Naive thymus-derived CD4-positive, alpha-beta T cell (primary cell): ENCODE data around the gene APP. TPM values are rescaled to one million over a fixed set of nuclear protein-coding genes. Genes with fewer than 3 reads are reported as not detected.
"Not testable (repeated sequence)": the region's sequence is repeated elsewhere in the genome, so short reads cannot be mapped to it uniquely, and the experiment has no call there.

Source experiments
- ATAC-seq: fragments of 150-1000 bp; cut with Tn5 transposase; 2 replicates; pipeline ENCODE4 v1.10.0; 2021; ENCODE audit warnings: mild to moderate bottlenecking, moderate library complexity
- CTCF ChIA-PET: fragments of 350-600 bp; sonication (Branson Sonifier 250); formaldehyde crosslinking; loops from one replicate; lab custom pipeline; 2021; ENCODE audit warnings: antibody characterized with exemption; lab: Charles Lee
- POLR2A ChIA-PET: fragments of 350-600 bp; sonication (Branson Sonifier 250); formaldehyde crosslinking; loops from one replicate; lab custom pipeline; 2021; ENCODE audit warnings: antibody characterized with exemption, inconsistent platforms; lab: Charles Lee
- DNase-seq, 9 donors: peaks; one replicate each; pipeline versions ENCODE4 v3.0.0 to v3.0.0-alpha.2; 2020 to 2022; ENCODE audit warnings: mixed read lengths in 1 of 9
- H3K27ac ChIP-seq: one replicate; pipeline ENCODE4 v1.7.0; 2013; ENCODE audit warnings: mild to moderate bottlenecking, low read depth, low read length, moderate library complexity
- H3K27me3 ChIP-seq, 2 donors: one replicate each; pipeline ENCODE4 v1.7.0; 2013; ENCODE audit warnings: low read length in 2 of 2, mild to moderate bottlenecking in 2 of 2, moderate library complexity in 2 of 2; ENCODE audit not compliant: control insufficient read depth in 2 of 2, insufficient read depth in 2 of 2
- H3K36me3 ChIP-seq, 3 experiments: 1 replicate in 2 of 3; 2 replicates in 1 of 3; pipeline ENCODE4 v1.7.0; 2013; ENCODE audit warnings: low read length in 3 of 3, mild to moderate bottlenecking in 3 of 3, moderate library complexity in 1 of 3; ENCODE audit not compliant: insufficient read depth in 3 of 3, control insufficient read depth in 2 of 3
- H3K4me1 ChIP-seq, 2 donors: one replicate each; pipeline ENCODE4 v1.7.0; 2013; ENCODE audit warnings: low read length in 2 of 2, mild to moderate bottlenecking in 2 of 2, moderate library complexity in 1 of 2; ENCODE audit not compliant: control insufficient read depth in 2 of 2, insufficient read depth in 2 of 2
- H3K4me3 ChIP-seq: 2 replicates; pipeline ENCODE4 v1.7.0; 2013; ENCODE audit warnings: mild to moderate bottlenecking, low read length
- H3K9me3 ChIP-seq, 3 experiments: 1 replicate in 2 of 3; 2 replicates in 1 of 3; pipeline ENCODE4 v1.7.0; 2013; ENCODE audit warnings: low read length in 3 of 3; ENCODE audit not compliant: control insufficient read depth in 2 of 3
- H3K27ac Mint-ChIP-seq, 9 donors: one replicate each; pipeline ENCODE4 v1.8.0; 2020 to 2022; ENCODE audit warnings: mixed read lengths in 9 of 9, mild to moderate bottlenecking in 8 of 9, moderate library complexity in 5 of 9, inconsistent platforms in 2 of 9
- H3K27me3 Mint-ChIP-seq, 5 donors: one replicate each; pipeline ENCODE4 v1.8.0; 2021 to 2022; ENCODE audit warnings: mixed read lengths in 5 of 5, mild to moderate bottlenecking in 1 of 5
- H3K36me3 Mint-ChIP-seq, 5 donors: one replicate each; pipeline ENCODE4 v1.8.0; 2020 to 2022; ENCODE audit warnings: mixed read lengths in 5 of 5, mild to moderate bottlenecking in 3 of 5, inconsistent platforms in 1 of 5
- H3K4me1 Mint-ChIP-seq, 7 donors: one replicate each; pipeline ENCODE4 v1.8.0; 2020 to 2022; ENCODE audit warnings: mixed read lengths in 7 of 7, mild to moderate bottlenecking in 3 of 7, inconsistent platforms in 1 of 7
- H3K4me3 Mint-ChIP-seq, 10 donors: one replicate each; pipeline ENCODE4 v1.8.0; 2020 to 2022; ENCODE audit warnings: mild to moderate bottlenecking in 10 of 10, mixed read lengths in 10 of 10, moderate library complexity in 6 of 10, inconsistent platforms in 2 of 10
- H3K9me3 Mint-ChIP-seq, 11 donors: one replicate each; pipeline ENCODE4 v1.8.0; 2020 to 2022; ENCODE audit warnings: mixed read lengths in 11 of 11, mild to moderate bottlenecking in 4 of 11, inconsistent platforms in 1 of 11, moderate library complexity in 1 of 11
- intact Hi-C, 2 donors: fragments of 100-400 bp; cut with micrococcal nuclease; formaldehyde crosslinking; loops; one replicate each; pipeline ENCODE4 v1.15.1; 2023
- polyA plus RNA-seq, 2 donors: library from polyadenylated mRNA; unstranded; fragments of 300-500 nt; fragmentation: Illumina TruSeq; gene quantifications; one replicate each; pipeline ENCODE4 v1.2.3, GENCODE V29; 2021
- total RNA-seq, 6 experiments: library from RNA in 5 of 6; stranded (reverse) in 5 of 6; gene quantifications; 1 replicate in 5 of 6; 2 replicates in 1 of 6; pipeline ENCODE4 v1.2.3 and lab custom pipeline; 2021 to 2026

The APP gene
- total and polyA plus RNA-seq, 7 experiments from 2014 or later = 19.8 to 68.0 (median 54.9) TPM

- H3K4me3 Mint-ChIP-seq = no peak overlapping the region
- ATAC-seq (no peak), DNase-seq (no peak)
- peaks cover 0 to 9% (median 0%) of the 10 kb centered on the region in 3 experiments for H3K36me3 ChIP-seq
- no peak overlapping the region for H3K27ac Mint-ChIP-seq
- no peak overlapping the region for H3K4me3 ChIP-seq
- H3K9me3 ChIP-seq = no peaks in the 10 kb centered on the region
- peaks cover 6 to 32% (median 23%) of the 10 kb centered on the region in 5 donors for H3K36me3 Mint-ChIP-seq
- CTCF ChIA-PET = no interaction called here
- POLR2A ChIA-PET = no interaction called here
- peaks cover 0 to 8% (median 0%) of the 10 kb centered on the region in 7 donors for H3K4me1 Mint-ChIP-seq
- intact Hi-C loops = no loop called here
- H3K4me1 ChIP-seq = no peaks in the 10 kb centered on the region
- no peak overlapping the region for H3K27ac ChIP-seq
- H3K27me3 ChIP-seq = no peaks in the 10 kb centered on the region
- H3K27me3 Mint-ChIP-seq = no peaks in the 10 kb centered on the region
- H3K9me3 Mint-ChIP-seq = peaks cover 0 to 3% (median 0%) of the 10 kb centered on the region in 11 donors
These were observed 144.7 kb downstream of the APP start for GRCh38 chr21:26025536-26026512.

GRCh38 chr21:26023406-26023805 is 147.2 kb downstream of the APP start:
- DNase-seq, H3K27ac ChIP-seq, H3K9me3 ChIP-seq, H3K27ac Mint-ChIP-seq, H3K4me1 ChIP-seq, POLR2A ChIA-PET, H3K27me3 ChIP-seq, H3K4me3 ChIP-seq, H3K9me3 Mint-ChIP-seq, H3K4me1 Mint-ChIP-seq, H3K4me3 Mint-ChIP-seq, CTCF ChIA-PET, H3K36me3 ChIP-seq, intact Hi-C loops, H3K27me3 Mint-ChIP-seq, ATAC-seq: not testable (repeated sequence)
- peaks cover 6 to 47% (median 21%) of the 10 kb centered on the region in 5 donors for H3K36me3 Mint-ChIP-seq

- H3K27me3 Mint-ChIP-seq, ATAC-seq, POLR2A ChIA-PET, H3K4me3 Mint-ChIP-seq, H3K4me1 ChIP-seq, H3K27ac ChIP-seq, H3K9me3 Mint-ChIP-seq, intact Hi-C loops, H3K4me3 ChIP-seq, H3K36me3 ChIP-seq, H3K27me3 ChIP-seq, H3K27ac Mint-ChIP-seq, CTCF ChIA-PET, DNase-seq, H3K9me3 ChIP-seq, H3K4me1 Mint-ChIP-seq: not testable (repeated sequence)
- peaks cover 6 to 49% (median 21%) of the 10 kb centered on the region in 5 donors for H3K36me3 Mint-ChIP-seq
These were observed 147.8 kb downstream of the APP start for GRCh38 chr21:26022598-26023337.

GRCh38 chr21:26020510-26020909 is 150.1 kb downstream of the APP start:
- H3K9me3 Mint-ChIP-seq = peaks cover 0 to 3% (median 0%) of the 10 kb centered on the region in 11 donors
- H3K27me3 Mint-ChIP-seq = no peaks in the 10 kb centered on the region
- H3K36me3 Mint-ChIP-seq = peaks cover 6 to 49% (median 21%) of the 10 kb centered on the region in 5 donors
- Histone ChIP-seq H3K27ac (no peak overlapping the region), H3K4me3 (no peak overlapping the region), H3K27me3 (no peaks in the 10 kb centered on the region), H3K4me1 (no peaks in the 10 kb centered on the region), H3K9me3 (no peaks in the 10 kb centered on the region), H3K36me3 (peaks cover 0 to 9% (median 0%) of the 10 kb centered on the region in 3 experiments)
- ChIA-PET POLR2A (no interaction called here), CTCF (interaction anchor here (0.9 kb wide), 1 partner anchor 20 kb away, joined by 3 read pairs; no protein-coding TSS in a partner anchor)
- no peak overlapping the region for H3K4me3 Mint-ChIP-seq
- intact Hi-C loops = no loop called here
- ATAC-seq (no peak), DNase-seq (no peak)
- no peak overlapping the region for H3K27ac Mint-ChIP-seq
- H3K4me1 Mint-ChIP-seq = peaks cover 0 to 8% (median 0%) of the 10 kb centered on the region in 7 donors

- no peak overlapping the region for H3K27ac ChIP-seq
- H3K4me1 ChIP-seq = no peaks in the 10 kb centered on the region
- H3K27ac Mint-ChIP-seq = no peak overlapping the region
- H3K36me3 ChIP-seq = peaks cover 0 to 9% (median 0%) of the 10 kb centered on the region in 3 experiments
- no peaks in the 10 kb centered on the region for H3K27me3 Mint-ChIP-seq
- H3K9me3 ChIP-seq = no peaks in the 10 kb centered on the region
- H3K36me3 Mint-ChIP-seq = peaks cover 6 to 48% (median 21%) of the 10 kb centered on the region in 5 donors
- POLR2A ChIA-PET = no interaction called here
- no peak for ATAC-seq
- no peak overlapping the region for H3K4me3 Mint-ChIP-seq
- H3K4me1 Mint-ChIP-seq = peaks cover 0 to 8% (median 0%) of the 10 kb centered on the region in 7 donors
- peaks cover 0 to 3% (median 0%) of the 10 kb centered on the region in 11 donors for H3K9me3 Mint-ChIP-seq
- CTCF ChIA-PET = interaction anchor here (0.9 kb wide), 1 partner anchor 21 kb away, joined by 3 read pairs; no protein-coding TSS in a partner anchor
- no peaks in the 10 kb centered on the region for H3K27me3 ChIP-seq
- no peak for DNase-seq
- intact Hi-C loops = no loop called here
- H3K4me3 ChIP-seq = no peak overlapping the region
These were observed 150.5 kb downstream of the APP start for GRCh38 chr21:26020081-26020480.

GRCh38 chr21:26019236-26019635 is 151.3 kb downstream of the APP start:
- Mint-ChIP-seq H3K4me1 (peaks cover 0 to 4% (median 0%) of the 10 kb centered on the region in 7 donors), H3K27ac (no peak overlapping the region), H3K4me3 (no peak overlapping the region), H3K27me3 (no peaks in the 10 kb centered on the region), H3K36me3 (peaks cover 6 to 46% (median 21%) of the 10 kb centered on the region in 5 donors), H3K9me3 (peaks cover 0 to 3% (median 0%) of the 10 kb centered on the region in 11 donors)
- DNase-seq (no peak), ATAC-seq (no peak)
- ChIA-PET POLR2A (no interaction called here), CTCF (no interaction called here)
- no peaks in the 10 kb centered on the region for H3K27me3 ChIP-seq
- peaks cover 0 to 9% (median 0%) of the 10 kb centered on the region in 3 experiments for H3K36me3 ChIP-seq
- H3K9me3 ChIP-seq = no peaks in the 10 kb centered on the region
- intact Hi-C loops = no loop called here
- no peak overlapping the region for H3K4me3 ChIP-seq
- H3K27ac ChIP-seq = no peak overlapping the region
- H3K4me1 ChIP-seq = no peaks in the 10 kb centered on the region
